Neural crest cell (in vitro differentiated cells): Measurements from ENCODE around the gene SLAMF7. TPM values are rescaled to one million over a fixed set of nuclear protein-coding genes. Genes with fewer than 3 reads are reported as not detected.

ENCODE experiments used
- DNase-seq: peaks from one replicate; pipeline ENCODE4 v3.0.0; 2021; ENCODE audit warnings: low read depth, mixed read lengths, low spot score
- H3K27ac Mint-ChIP-seq: one replicate; pipeline ENCODE4 v1.8.0; 2021; ENCODE audit warnings: mild to moderate bottlenecking, mixed read lengths; ENCODE audit not compliant: unreplicated experiment
- H3K27me3 Mint-ChIP-seq: 2 replicates; pipeline ENCODE4 v1.8.0; 2021; ENCODE audit warnings: low read depth, mild to moderate bottlenecking, mixed read lengths
- H3K36me3 Mint-ChIP-seq: 2 replicates; pipeline ENCODE4 v1.8.0; 2021; ENCODE audit warnings: low read depth, mild to moderate bottlenecking, mixed read lengths
- H3K4me1 Mint-ChIP-seq: 2 replicates; pipeline ENCODE4 v1.8.0; 2021; ENCODE audit warnings: mixed read lengths
- H3K4me3 Mint-ChIP-seq: one replicate; pipeline ENCODE4 v1.8.0; 2021; ENCODE audit warnings: mild to moderate bottlenecking, mixed read lengths
- H3K9me3 Mint-ChIP-seq: 2 replicates; pipeline ENCODE4 v1.8.0; 2021; ENCODE audit warnings: mixed read lengths
- total RNA-seq: library from RNA; stranded (reverse); gene quantifications from 2 replicates; pipeline ENCODE4 v1.2.1, GENCODE V29; 2021
- TF ChIP-seq, protein P1 (sequence below): fragments of 200-600 bp; sonication (generic); conservative IDR thresholded peaks from 2 replicates; pipeline ENCODE4 v1.5.0; 2021; ENCODE audit warnings: antibody characterized with exemption, mild to moderate bottlenecking

SLAMF7 gene
- total RNA-seq, 1 donor from 2014 or later = not detected

- peaks cover 6% of the 10 kb centered on the region for H3K27me3 Mint-ChIP-seq
- H3K4me3 Mint-ChIP-seq = no peak overlapping the region
- H3K27ac Mint-ChIP-seq = no peak overlapping the region
- H3K9me3 Mint-ChIP-seq = peaks cover 9% of the 10 kb centered on the region
- H3K4me1 Mint-ChIP-seq = no peaks in the 10 kb centered on the region
- peaks cover 4% of the 10 kb centered on the region for H3K36me3 Mint-ChIP-seq
- DNase-seq = no peak
- TF ChIP-seq, protein P1, sequence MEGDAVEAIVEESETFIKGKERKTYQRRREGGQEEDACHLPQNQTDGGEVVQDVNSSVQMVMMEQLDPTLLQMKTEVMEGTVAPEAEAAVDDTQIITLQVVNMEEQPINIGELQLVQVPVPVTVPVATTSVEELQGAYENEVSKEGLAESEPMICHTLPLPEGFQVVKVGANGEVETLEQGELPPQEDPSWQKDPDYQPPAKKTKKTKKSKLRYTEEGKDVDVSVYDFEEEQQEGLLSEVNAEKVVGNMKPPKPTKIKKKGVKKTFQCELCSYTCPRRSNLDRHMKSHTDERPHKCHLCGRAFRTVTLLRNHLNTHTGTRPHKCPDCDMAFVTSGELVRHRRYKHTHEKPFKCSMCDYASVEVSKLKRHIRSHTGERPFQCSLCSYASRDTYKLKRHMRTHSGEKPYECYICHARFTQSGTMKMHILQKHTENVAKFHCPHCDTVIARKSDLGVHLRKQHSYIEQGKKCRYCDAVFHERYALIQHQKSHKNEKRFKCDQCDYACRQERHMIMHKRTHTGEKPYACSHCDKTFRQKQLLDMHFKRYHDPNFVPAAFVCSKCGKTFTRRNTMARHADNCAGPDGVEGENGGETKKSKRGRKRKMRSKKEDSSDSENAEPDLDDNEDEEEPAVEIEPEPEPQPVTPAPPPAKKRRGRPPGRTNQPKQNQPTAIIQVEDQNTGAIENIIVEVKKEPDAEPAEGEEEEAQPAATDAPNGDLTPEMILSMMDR = no peak
These were observed 61.8 kb downstream of the SLAMF7 start for GRCh38 chr1:160800645-160801408.

DNA sequence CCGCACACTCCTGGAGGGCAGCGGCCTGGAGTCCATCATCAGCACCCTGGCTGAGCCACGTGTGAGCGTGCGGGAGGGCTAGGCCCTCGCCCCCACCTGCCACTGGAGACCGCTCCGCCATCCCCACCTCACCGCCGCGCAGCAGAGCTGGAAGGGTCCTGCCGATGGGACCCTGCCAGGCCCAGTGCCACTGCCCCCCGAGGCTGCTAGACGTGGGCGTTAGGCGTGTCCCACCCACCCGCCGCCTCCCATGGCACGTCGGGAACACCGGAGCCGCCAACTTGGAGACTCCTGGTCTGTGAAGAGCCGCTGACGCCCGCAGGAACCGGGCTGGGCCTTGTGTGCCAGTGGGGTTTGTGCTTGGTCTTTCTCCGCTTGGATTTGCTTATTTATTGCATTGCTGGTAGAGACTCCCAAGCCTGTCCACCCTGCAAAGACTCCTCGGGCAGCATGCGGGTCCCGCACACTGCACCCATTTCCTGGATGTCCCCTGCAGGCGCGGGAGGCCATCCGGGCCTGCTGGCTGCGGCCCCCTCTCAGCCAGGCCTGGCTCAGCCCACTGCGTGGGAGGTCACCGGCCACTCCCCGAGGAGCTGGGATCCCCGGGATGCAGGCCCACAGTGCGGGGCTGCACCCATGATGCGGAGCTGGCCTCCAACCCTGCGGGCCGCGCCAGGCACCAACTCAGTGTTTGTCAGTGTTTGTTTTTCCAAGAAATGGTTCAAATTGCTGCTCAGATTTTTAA, 63.0 kb downstream of the SLAMF7 start:
- H3K9me3 Mint-ChIP-seq = peaks cover 17% of the 10 kb centered on the region
- TF ChIP-seq, protein P1 = no peak
- H3K27me3 Mint-ChIP-seq = peaks cover 10% of the 10 kb centered on the region
- no peak overlapping the region for H3K27ac Mint-ChIP-seq
- H3K36me3 Mint-ChIP-seq = peaks cover 11% of the 10 kb centered on the region
- no peak overlapping the region for H3K4me3 Mint-ChIP-seq
- no peaks in the 10 kb centered on the region for H3K4me1 Mint-ChIP-seq
- DNase-seq = no peak

Other genes starting within 250 kb of the SLAMF7 start
- not detected in 2 replicates for gene SLAMF6, start 216.0 kb upstream of the SLAMF7 start, total RNA-seq
- gene CD84, start 159.8 kb upstream of the SLAMF7 start, total RNA-seq = not detected in 2 replicates
- gene SLAMF1, start 92.2 kb upstream of the SLAMF7 start, total RNA-seq = not detected in 2 replicates
- not detected in 2 replicates for gene CD48, start 27.4 kb upstream of the SLAMF7 start, total RNA-seq
- gene LY9, start 56.9 kb downstream of the SLAMF7 start, total RNA-seq = not detected in 2 replicates
- gene CD244, start 123.6 kb downstream of the SLAMF7 start, total RNA-seq = not detected in 2 replicates
- gene ITLN1, start 145.9 kb downstream of the SLAMF7 start, total RNA-seq = not detected in 2 replicates
- gene ITLN2, start 215.6 kb downstream of the SLAMF7 start, total RNA-seq = 0.35 TPM in 1 of 2 replicates, not detected in the other